PC-9 (cell line): ENCODE measurements around the gene PPM1E. TPM values are rescaled to one million over a fixed set of nuclear protein-coding genes. Genes with fewer than 3 reads are reported as not detected.

Experiments
- BruUV-seq: library from RNA; stranded (reverse); fragments of 400-500 nt; replicated peaks from 2 replicates; lab custom pipeline; 2021; lab: Mats Ljungman, UMichigan
- CTCF ChIA-PET: fragments of 300-600 bp; sonication (Branson Sonifier 250); formaldehyde crosslinking; loops from one replicate; lab custom pipeline; 2022; ENCODE audit warnings: antibody characterized with exemption; lab: Charles Lee
- POLR2A ChIA-PET: fragments of 300-600 bp; sonication (Branson Sonifier 250); formaldehyde crosslinking; loops from one replicate; lab custom pipeline; 2022; ENCODE audit warnings: antibody characterized with exemption; ENCODE audit not compliant: unreplicated experiment; lab: Charles Lee
- DNase-seq, 2 experiments: peaks; one replicate each; pipeline versions ENCODE4 v3.0.0 to v3.0.0-alpha.2; 2015 to 2022; ENCODE audit warnings: mixed read lengths in 1 of 2
- H2AFZ ChIP-seq: fragments of 200-600 bp; sonication (generic); 2 replicates; pipeline ENCODE4 v1.8.1; 2017; ENCODE audit warnings: antibody characterized with exemption
- H3F3A ChIP-seq: fragments of 200-600 bp; sonication (generic); 2 replicates; pipeline ENCODE4 v1.8.1; 2017; ENCODE audit warnings: antibody characterized with exemption, mild to moderate bottlenecking, low read depth; ENCODE audit not compliant: insufficient read depth
- H3K27ac ChIP-seq: fragments of 200-600 bp; sonication (generic); 2 replicates; pipeline ENCODE4 v1.6.1; 2016; ENCODE audit warnings: mixed run types
- H3K27me3 ChIP-seq: fragments of 200-600 bp; sonication (generic); 2 replicates; pipeline ENCODE4 v1.6.1; 2016; ENCODE audit warnings: low read depth, mixed run types; ENCODE audit not compliant: insufficient read depth
- H3K36me3 ChIP-seq: fragments of 200-600 bp; sonication (generic); 2 replicates; pipeline ENCODE4 v1.6.1; 2016; ENCODE audit warnings: low read depth, mixed run types
- H3K4me1 ChIP-seq: fragments of 200-600 bp; sonication (generic); replicated peaks from 2 replicates; pipeline ENCODE4 v1.6.1; 2016; ENCODE audit warnings: mixed run types; ENCODE audit not compliant: insufficient read depth
- H3K4me2 ChIP-seq: fragments of 200-600 bp; sonication (generic); 2 replicates; pipeline ENCODE4 v1.6.1; 2017; ENCODE audit warnings: mixed run types
- H3K4me3 ChIP-seq: fragments of 200-600 bp; sonication (generic); 2 replicates; pipeline ENCODE4 v1.6.1; 2016; ENCODE audit warnings: mixed run types
- H3K79me2 ChIP-seq: fragments of 200-600 bp; sonication (generic); 2 replicates; pipeline ENCODE4 v1.6.1; 2017; ENCODE audit warnings: low read depth, mixed run types
- H3K9me2 ChIP-seq: fragments of 200-600 bp; sonication (generic); 2 replicates; pipeline ENCODE4 v1.8.1; 2017; ENCODE audit warnings: mild to moderate bottlenecking; ENCODE audit not compliant: insufficient read depth
- H3K9me3 ChIP-seq: fragments of 200-600 bp; sonication (generic); 2 replicates; pipeline ENCODE4 v1.8.1; 2016; ENCODE audit warnings: low read depth; ENCODE audit not compliant: insufficient read depth
- H4K20me1 ChIP-seq: fragments of 200-600 bp; sonication (generic); 2 replicates; pipeline ENCODE4 v1.8.1; 2017; ENCODE audit not compliant: insufficient read depth
- CTCF ChIP-seq: fragments of 200-600 bp; sonication (generic); conservative IDR thresholded peaks from 2 replicates; pipeline ENCODE4 v1.6.1; 2017; ENCODE audit warnings: mixed run types, antibody characterized with exemption, mild to moderate bottlenecking, moderate library complexity
- EZH2 ChIP-seq: fragments of 200-600 bp; sonication (generic); IDR thresholded peaks from 2 replicates; pipeline ENCODE4 v1.8.0; 2017; ENCODE audit warnings: antibody characterized with exemption, low read depth
- intact Hi-C: fragments of 100-400 bp; cut with micrococcal nuclease; formaldehyde crosslinking; loops from one replicate; pipeline ENCODE4 v1.10.0; 2022; ENCODE audit not compliant: unreplicated experiment
- total RNA-seq: library from RNA; stranded (reverse); gene quantifications from 2 replicates; pipeline ENCODE4 v1.2.3, GENCODE V29; 2021

PPM1E gene
- total RNA-seq, 1 experiment from 2014 or later, result 0.04 TPM

GRCh38 chr17:59026176-59026939, 270.7 kb downstream of the PPM1E start:
- Histone ChIP-seq H3K27ac (no peak overlapping the region), H3K4me2 (no peak overlapping the region), H3K9me3 (no peaks in the 10 kb centered on the region), H3K4me3 (no peak overlapping the region), H3K4me1 (no peaks in the 10 kb centered on the region), H4K20me1 (no peaks in the 10 kb centered on the region), H3K36me3 (no peaks in the 10 kb centered on the region), H3K9me2 (no peaks in the 10 kb centered on the region), H3K79me2 (no peaks in the 10 kb centered on the region), H2AFZ (no peak overlapping the region), H3K27me3 (no peaks in the 10 kb centered on the region), H3F3A (peaks cover 14% of the 10 kb centered on the region)
- BruUV-seq, result no TSS peak
- POLR2A ChIA-PET, result no interaction called here
- DNase-seq, result no peak
- TF ChIP-seq CTCF (no peak), EZH2 (no peak)
- CTCF ChIA-PET, result no interaction called here
- intact Hi-C loops, result no loop called here

GRCh38 chr17:59027750-59028149, 272.1 kb downstream of the PPM1E start:
- Histone ChIP-seq H2AFZ (no peak overlapping the region), H3K36me3 (0 out of 2 replicates have a peak, but pooled peaks cover 5% of the 10 kb centered on the region), H3F3A (peaks cover 14% of the 10 kb centered on the region; the same call in 1 of the 2 replicates), H3K79me2 (no peaks in the 10 kb centered on the region), H3K27me3 (no peaks in the 10 kb centered on the region), H4K20me1 (no peaks in the 10 kb centered on the region), H3K9me2 (no peaks in the 10 kb centered on the region), H3K4me3 (no peak overlapping the region), H3K4me2 (0 out of 2 replicates have a peak overlapping the region, but pooled peaks have one; percentile 14), H3K9me3 (no peaks in the 10 kb centered on the region), H3K4me1 (no peaks in the 10 kb centered on the region), H3K27ac (peak overlapping the region; percentile 40)
- no peak for DNase-seq
- TF ChIP-seq EZH2 (no peak), CTCF (no peak)
- no TSS peak for BruUV-seq
- POLR2A ChIA-PET, result no interaction called here
- intact Hi-C loops, result no loop called here
- CTCF ChIA-PET, result no interaction called here

GRCh38 chr17:59028328-59028727, 272.7 kb downstream of the PPM1E start:
- no peaks in the 10 kb centered on the region for H3K9me3 ChIP-seq
- no peak overlapping the region for H2AFZ ChIP-seq
- no peaks in the 10 kb centered on the region for H3K79me2 ChIP-seq
- no TSS peak for BruUV-seq
- H3K4me3 ChIP-seq, result no peak overlapping the region
- no peaks in the 10 kb centered on the region for H3K27me3 ChIP-seq
- H3K4me2 ChIP-seq, result no peak overlapping the region
- no peak for DNase-seq
- intact Hi-C loops, result no loop called here
- H3K4me1 ChIP-seq, result no peaks in the 10 kb centered on the region
- H3F3A ChIP-seq, result peaks cover 14% of the 10 kb centered on the region; the same call in 1 of the 2 replicates
- peak overlapping the region; percentile 40; the same call in 1 of the 2 replicates for H3K27ac ChIP-seq
- H3K36me3 ChIP-seq, result 0 out of 2 replicates have a peak, but pooled peaks cover 5% of the 10 kb centered on the region
- TF ChIP-seq CTCF (no peak), EZH2 (no peak)
- CTCF ChIA-PET, result no interaction called here
- POLR2A ChIA-PET, result no interaction called here
- H3K9me2 ChIP-seq, result no peaks in the 10 kb centered on the region
- no peaks in the 10 kb centered on the region for H4K20me1 ChIP-seq
